Measurements from ENCODE around the gene ETNK1. TPM values are rescaled to one million over a fixed set of nuclear protein-coding genes. Genes with fewer than 3 reads are reported as not detected.
A peak's percentile ranks its signal among the peaks of the same experiment; 100 is the strongest.

ETNK1 gene
- total RNA-seq: 10 to 100 TPM; 50.0 to 78.2 (median 57.4) TPM

GRCh38 chr12:22624870-22625761 lies at the start of gene ETNK1:
Gene ETNK1 (plus strand): TSS chr12:22625171. CDS start chr12:22625431, 260 bp downstream.
- 1 to 4% methylated on average over 14 to 44 of the region's 71 CpGs for WGBS, 2 donors

GRCh38 chr12:22576065-22576464 lies 48.9 kb upstream of the ETNK1 start:
- Histone ChIP-seq H3K27ac (no peak overlapping the region), H3K36me3 (no peaks in the 10 kb centered on the region), H3K4me1 (no peaks in the 10 kb centered on the region), H3K4me3 (replicated peaks in 1 of 3) (no peak overlapping the region), H3K9me3 (no peaks in the 10 kb centered on the region), H3K27me3 (no peaks in the 10 kb centered on the region)
- intact Hi-C loops (cut with DNase I): no loop called here
- no peak for DNase-seq
- TF ChIP-seq CTCF (IDR thresholded peaks at IDR 0.05) (no peak), POLR2A (IDR thresholded peaks at IDR 0.05) (no peak)
- 87 to 92% methylated on average over 1 of the region's 1 CpG for WGBS, 2 donors

More at GRCh38 chr12:22624870-22625761, at the start of gene ETNK1:
- peaks cover 16 to 23% of the 10 kb centered on the region in 2 donors for H3K4me1 ChIP-seq
- H3K4me3 ChIP-seq (replicated peaks in 1 of 3): peak within 1 kb of the TSS; percentile 56 to 98 (median 96)
- H3K36me3 ChIP-seq: no peaks in the 10 kb centered on the region
- no peaks in the 10 kb centered on the region for H3K9me3 ChIP-seq
- DNase-seq: peak; percentile 95
- intact Hi-C loops (cut with DNase I): loop anchor here (10.0 kb wide), 1 partner anchor 80 kb away; the partner anchor contains the start of gene C2CD5
- H3K27ac ChIP-seq: peak within 1 kb of the TSS; percentile 93 to 99 (median 98)
- TF ChIP-seq CTCF (IDR thresholded peaks at IDR 0.05) (no peak), POLR2A (IDR thresholded peaks at IDR 0.05) (peak; percentile 91 to 99)
- no peaks in the 10 kb centered on the region for H3K27me3 ChIP-seq

- H3K4me1 ChIP-seq: no peaks in the 10 kb centered on the region
- DNase-seq: no peak
- TF ChIP-seq CTCF (IDR thresholded peaks at IDR 0.05) (no peak), POLR2A (IDR thresholded peaks at IDR 0.05) (no peak)
- 78 to 95% methylated on average over 2 of the region's 2 CpGs for WGBS, 2 donors
- no peak overlapping the region for H3K4me3 ChIP-seq (replicated peaks in 1 of 3)
- H3K36me3 ChIP-seq: no peaks in the 10 kb centered on the region
- H3K27me3 ChIP-seq: no peaks in the 10 kb centered on the region
- H3K9me3 ChIP-seq: no peaks in the 10 kb centered on the region
- no peak overlapping the region for H3K27ac ChIP-seq
- intact Hi-C loops (cut with DNase I): no loop called here
Measured at GRCh38 chr12:22576473-22576872, 48.5 kb upstream of the ETNK1 start.

- H3K4me3 ChIP-seq (replicated peaks in 1 of 3): no peak overlapping the region
- no peaks in the 10 kb centered on the region for H3K27me3 ChIP-seq
- TF ChIP-seq CTCF (IDR thresholded peaks at IDR 0.05) (no peak), POLR2A (IDR thresholded peaks at IDR 0.05) (no peak)
- H3K9me3 ChIP-seq: no peaks in the 10 kb centered on the region
- H3K27ac ChIP-seq: no peak overlapping the region
- intact Hi-C loops (cut with DNase I): no loop called here
- no peaks in the 10 kb centered on the region for H3K4me1 ChIP-seq
- WGBS, 2 donors: 98 to 100% methylated on average over 1 of the region's 1 CpG
- no peaks in the 10 kb centered on the region for H3K36me3 ChIP-seq
- DNase-seq: no peak
Measured at GRCh38 chr12:22577667-22578066, 47.3 kb upstream of the ETNK1 start.

- no peak for TF ChIP-seq CTCF (IDR thresholded peaks at IDR 0.05)
- no peak for TF ChIP-seq POLR2A (IDR thresholded peaks at IDR 0.05)
- 95 to 98% methylated on average over 3 of the region's 3 CpGs for WGBS, 2 donors
- intact Hi-C loops (cut with DNase I): no loop called here
- Histone ChIP-seq H3K4me3 (replicated peaks in 1 of 3) (no peak overlapping the region), H3K9me3 (no peaks in the 10 kb centered on the region), H3K4me1 (no peaks in the 10 kb centered on the region), H3K27ac (no peak overlapping the region), H3K27me3 (no peaks in the 10 kb centered on the region), H3K36me3 (no peaks in the 10 kb centered on the region)
- no peak for DNase-seq
Measured at GRCh38 chr12:22578328-22578727, 46.6 kb upstream of the ETNK1 start.

All from thyroid gland (tissue), 4 donors.